Measurements from ENCODE around the gene SLC34A3. TPM values are rescaled to one million over a fixed set of nuclear protein-coding genes. Genes with fewer than 3 reads are reported as not detected.

SLC34A3 gene
- total RNA-seq, 1 experiment from 2014 or later, result 0.13 TPM

DNA sequence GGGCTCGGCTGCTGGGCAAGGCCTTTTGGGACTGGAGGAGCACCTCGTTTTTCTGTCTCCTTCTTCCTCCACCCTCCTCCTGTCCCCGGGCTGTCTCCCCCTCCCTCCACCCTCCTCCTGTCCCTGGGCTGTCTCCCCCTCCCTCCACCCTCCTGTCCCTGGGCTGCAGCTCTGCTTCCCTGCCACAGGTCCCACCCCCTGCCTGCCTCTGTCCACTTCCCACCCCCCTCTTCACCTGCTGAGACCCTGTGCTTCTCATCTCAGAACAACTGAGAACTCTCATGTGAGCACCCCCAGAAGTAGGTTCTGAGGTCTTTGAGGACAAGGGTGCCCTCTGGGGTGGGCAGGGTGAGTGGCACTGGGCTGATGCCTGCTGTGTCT is 41.0 kb downstream of the SLC34A3 start (continued):
- TF ChIP-seq STAT6 (CRISPR knock-in tag; conservative IDR thresholded peaks at IDR 0.05; ENCODE audit: low read depth) (no peak), IRF1 (CRISPR knock-in tag; IDR thresholded peaks at IDR 0.05) (no peak), ZNF317 (CRISPR knock-in tag; IDR thresholded peaks at IDR 0.05; ENCODE audit: borderline replicate concordance, low read depth) (no peak), SMAD3 (CRISPR knock-in tag; IDR thresholded peaks at IDR 0.05; ENCODE audit: borderline replicate concordance) (no peak)
- TF ChIP-seq, protein P1, sequence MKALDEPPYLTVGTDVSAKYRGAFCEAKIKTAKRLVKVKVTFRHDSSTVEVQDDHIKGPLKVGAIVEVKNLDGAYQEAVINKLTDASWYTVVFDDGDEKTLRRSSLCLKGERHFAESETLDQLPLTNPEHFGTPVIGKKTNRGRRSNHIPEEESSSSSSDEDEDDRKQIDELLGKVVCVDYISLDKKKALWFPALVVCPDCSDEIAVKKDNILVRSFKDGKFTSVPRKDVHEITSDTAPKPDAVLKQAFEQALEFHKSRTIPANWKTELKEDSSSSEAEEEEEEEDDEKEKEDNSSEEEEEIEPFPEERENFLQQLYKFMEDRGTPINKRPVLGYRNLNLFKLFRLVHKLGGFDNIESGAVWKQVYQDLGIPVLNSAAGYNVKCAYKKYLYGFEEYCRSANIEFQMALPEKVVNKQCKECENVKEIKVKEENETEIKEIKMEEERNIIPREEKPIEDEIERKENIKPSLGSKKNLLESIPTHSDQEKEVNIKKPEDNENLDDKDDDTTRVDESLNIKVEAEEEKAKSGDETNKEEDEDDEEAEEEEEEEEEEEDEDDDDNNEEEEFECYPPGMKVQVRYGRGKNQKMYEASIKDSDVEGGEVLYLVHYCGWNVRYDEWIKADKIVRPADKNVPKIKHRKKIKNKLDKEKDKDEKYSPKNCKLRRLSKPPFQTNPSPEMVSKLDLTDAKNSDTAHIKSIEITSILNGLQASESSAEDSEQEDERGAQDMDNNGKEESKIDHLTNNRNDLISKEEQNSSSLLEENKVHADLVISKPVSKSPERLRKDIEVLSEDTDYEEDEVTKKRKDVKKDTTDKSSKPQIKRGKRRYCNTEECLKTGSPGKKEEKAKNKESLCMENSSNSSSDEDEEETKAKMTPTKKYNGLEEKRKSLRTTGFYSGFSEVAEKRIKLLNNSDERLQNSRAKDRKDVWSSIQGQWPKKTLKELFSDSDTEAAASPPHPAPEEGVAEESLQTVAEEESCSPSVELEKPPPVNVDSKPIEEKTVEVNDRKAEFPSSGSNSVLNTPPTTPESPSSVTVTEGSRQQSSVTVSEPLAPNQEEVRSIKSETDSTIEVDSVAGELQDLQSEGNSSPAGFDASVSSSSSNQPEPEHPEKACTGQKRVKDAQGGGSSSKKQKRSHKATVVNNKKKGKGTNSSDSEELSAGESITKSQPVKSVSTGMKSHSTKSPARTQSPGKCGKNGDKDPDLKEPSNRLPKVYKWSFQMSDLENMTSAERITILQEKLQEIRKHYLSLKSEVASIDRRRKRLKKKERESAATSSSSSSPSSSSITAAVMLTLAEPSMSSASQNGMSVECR (CRISPR knock-in tag; IDR thresholded peaks at IDR 0.05; ENCODE audit: borderline replicate concordance), result no peak
- TF ChIP-seq, protein P2, sequence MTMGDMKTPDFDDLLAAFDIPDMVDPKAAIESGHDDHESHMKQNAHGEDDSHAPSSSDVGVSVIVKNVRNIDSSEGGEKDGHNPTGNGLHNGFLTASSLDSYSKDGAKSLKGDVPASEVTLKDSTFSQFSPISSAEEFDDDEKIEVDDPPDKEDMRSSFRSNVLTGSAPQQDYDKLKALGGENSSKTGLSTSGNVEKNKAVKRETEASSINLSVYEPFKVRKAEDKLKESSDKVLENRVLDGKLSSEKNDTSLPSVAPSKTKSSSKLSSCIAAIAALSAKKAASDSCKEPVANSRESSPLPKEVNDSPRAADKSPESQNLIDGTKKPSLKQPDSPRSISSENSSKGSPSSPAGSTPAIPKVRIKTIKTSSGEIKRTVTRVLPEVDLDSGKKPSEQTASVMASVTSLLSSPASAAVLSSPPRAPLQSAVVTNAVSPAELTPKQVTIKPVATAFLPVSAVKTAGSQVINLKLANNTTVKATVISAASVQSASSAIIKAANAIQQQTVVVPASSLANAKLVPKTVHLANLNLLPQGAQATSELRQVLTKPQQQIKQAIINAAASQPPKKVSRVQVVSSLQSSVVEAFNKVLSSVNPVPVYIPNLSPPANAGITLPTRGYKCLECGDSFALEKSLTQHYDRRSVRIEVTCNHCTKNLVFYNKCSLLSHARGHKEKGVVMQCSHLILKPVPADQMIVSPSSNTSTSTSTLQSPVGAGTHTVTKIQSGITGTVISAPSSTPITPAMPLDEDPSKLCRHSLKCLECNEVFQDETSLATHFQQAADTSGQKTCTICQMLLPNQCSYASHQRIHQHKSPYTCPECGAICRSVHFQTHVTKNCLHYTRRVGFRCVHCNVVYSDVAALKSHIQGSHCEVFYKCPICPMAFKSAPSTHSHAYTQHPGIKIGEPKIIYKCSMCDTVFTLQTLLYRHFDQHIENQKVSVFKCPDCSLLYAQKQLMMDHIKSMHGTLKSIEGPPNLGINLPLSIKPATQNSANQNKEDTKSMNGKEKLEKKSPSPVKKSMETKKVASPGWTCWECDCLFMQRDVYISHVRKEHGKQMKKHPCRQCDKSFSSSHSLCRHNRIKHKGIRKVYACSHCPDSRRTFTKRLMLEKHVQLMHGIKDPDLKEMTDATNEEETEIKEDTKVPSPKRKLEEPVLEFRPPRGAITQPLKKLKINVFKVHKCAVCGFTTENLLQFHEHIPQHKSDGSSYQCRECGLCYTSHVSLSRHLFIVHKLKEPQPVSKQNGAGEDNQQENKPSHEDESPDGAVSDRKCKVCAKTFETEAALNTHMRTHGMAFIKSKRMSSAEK (CRISPR knock-in tag; IDR thresholded peaks at IDR 0.05; ENCODE audit: borderline replicate concordance), result no peak

DNA sequence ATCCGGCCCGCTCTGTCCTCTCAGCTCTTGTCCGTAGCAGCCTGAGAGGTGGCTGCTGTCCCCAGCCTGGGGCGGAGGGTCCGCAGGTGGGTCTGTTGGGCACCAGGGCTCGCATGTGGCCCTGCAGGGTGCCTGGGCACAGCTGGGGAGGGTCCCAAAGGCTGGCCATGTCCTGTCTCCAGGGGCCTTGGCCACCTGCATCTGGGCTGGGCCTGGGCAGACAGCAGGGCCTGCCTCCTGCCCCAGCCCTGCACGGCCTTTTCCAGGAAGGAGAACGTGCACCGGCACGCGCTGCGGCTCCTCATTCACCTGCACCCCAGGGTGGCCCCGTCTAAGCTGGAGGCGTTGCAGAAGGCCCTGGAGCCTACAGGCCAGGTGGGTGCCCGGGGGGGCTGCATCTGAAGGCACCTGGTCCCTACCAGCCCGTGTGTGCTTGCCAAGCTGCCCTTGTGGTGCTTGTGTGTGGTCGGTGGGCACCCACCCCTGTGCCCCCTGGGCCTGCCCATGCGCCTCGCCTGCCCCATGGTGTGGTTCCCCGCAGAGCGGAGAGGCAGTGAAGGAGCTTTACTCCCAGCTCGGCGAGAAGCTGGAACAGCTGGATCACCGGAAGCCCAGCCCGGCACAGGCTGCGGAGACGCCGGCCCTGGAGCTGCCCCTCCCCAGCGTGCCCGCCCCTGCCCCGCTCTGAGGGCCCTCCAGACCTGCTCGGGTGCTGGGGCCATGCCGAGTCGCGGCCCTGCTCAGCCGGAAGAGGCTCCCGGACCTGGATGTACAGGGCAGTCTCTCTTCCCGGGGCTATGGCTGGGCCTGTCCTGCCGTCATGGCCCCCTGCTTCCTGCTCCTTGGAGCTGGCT is 41.8 kb downstream of the SLC34A3 start:
- Mint-ChIP-seq H3K36me3 (peaks cover 19% of the 10 kb centered on the region), H3K27me3 (ENCODE audit: low read depth) (no peaks in the 10 kb centered on the region), H3K9me3 (no peaks in the 10 kb centered on the region), H3K4me3 (no peak overlapping the region), H3K4me1 (peaks cover 25% of the 10 kb centered on the region), H3K27ac (no peak overlapping the region)
- DNase-seq (ENCODE audit: low spot score) (no peak), ATAC-seq (no peak)
- ChIA-PET CTCF (interaction anchor here (0.9 to 4.4 kb wide), 7 partner anchors 9 to 38 kb away, joined by 3 to 28 read pairs (median 3); partner anchors contain the start of gene NRARP), POLR2A (interaction anchor here (0.6 to 1.1 kb wide), 2 partner anchors 14 to 32 kb away, joined by 3 to 4 read pairs; partner anchors contain the start of gene TUBB4B)
- TF ChIP-seq, protein P3, sequence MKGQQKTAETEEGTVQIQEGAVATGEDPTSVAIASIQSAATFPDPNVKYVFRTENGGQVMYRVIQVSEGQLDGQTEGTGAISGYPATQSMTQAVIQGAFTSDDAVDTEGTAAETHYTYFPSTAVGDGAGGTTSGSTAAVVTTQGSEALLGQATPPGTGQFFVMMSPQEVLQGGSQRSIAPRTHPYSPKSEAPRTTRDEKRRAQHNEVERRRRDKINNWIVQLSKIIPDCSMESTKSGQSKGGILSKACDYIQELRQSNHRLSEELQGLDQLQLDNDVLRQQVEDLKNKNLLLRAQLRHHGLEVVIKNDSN (CRISPR knock-in tag; IDR thresholded peaks at IDR 0.05), result no peak
- TF ChIP-seq, protein P4, sequence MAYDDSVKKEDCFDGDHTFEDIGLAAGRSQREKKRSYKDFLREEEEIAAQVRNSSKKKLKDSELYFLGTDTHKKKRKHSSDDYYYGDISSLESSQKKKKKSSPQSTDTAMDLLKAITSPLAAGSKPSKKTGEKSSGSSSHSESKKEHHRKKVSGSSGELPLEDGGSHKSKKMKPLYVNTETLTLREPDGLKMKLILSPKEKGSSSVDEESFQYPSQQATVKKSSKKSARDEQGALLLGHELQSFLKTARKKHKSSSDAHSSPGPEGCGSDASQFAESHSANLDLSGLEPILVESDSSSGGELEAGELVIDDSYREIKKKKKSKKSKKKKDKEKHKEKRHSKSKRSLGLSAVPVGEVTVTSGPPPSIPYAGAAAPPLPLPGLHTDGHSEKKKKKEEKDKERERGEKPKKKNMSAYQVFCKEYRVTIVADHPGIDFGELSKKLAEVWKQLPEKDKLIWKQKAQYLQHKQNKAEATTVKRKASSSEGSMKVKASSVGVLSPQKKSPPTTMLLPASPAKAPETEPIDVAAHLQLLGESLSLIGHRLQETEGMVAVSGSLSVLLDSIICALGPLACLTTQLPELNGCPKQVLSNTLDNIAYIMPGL (CRISPR knock-in tag; IDR thresholded peaks at IDR 0.05), result no peak
- TF ChIP-seq, protein P5, sequence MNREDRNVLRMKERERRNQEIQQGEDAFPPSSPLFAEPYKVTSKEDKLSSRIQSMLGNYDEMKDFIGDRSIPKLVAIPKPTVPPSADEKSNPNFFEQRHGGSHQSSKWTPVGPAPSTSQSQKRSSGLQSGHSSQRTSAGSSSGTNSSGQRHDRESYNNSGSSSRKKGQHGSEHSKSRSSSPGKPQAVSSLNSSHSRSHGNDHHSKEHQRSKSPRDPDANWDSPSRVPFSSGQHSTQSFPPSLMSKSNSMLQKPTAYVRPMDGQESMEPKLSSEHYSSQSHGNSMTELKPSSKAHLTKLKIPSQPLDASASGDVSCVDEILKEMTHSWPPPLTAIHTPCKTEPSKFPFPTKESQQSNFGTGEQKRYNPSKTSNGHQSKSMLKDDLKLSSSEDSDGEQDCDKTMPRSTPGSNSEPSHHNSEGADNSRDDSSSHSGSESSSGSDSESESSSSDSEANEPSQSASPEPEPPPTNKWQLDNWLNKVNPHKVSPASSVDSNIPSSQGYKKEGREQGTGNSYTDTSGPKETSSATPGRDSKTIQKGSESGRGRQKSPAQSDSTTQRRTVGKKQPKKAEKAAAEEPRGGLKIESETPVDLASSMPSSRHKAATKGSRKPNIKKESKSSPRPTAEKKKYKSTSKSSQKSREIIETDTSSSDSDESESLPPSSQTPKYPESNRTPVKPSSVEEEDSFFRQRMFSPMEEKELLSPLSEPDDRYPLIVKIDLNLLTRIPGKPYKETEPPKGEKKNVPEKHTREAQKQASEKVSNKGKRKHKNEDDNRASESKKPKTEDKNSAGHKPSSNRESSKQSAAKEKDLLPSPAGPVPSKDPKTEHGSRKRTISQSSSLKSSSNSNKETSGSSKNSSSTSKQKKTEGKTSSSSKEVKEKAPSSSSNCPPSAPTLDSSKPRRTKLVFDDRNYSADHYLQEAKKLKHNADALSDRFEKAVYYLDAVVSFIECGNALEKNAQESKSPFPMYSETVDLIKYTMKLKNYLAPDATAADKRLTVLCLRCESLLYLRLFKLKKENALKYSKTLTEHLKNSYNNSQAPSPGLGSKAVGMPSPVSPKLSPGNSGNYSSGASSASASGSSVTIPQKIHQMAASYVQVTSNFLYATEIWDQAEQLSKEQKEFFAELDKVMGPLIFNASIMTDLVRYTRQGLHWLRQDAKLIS (CRISPR knock-in tag; IDR thresholded peaks at IDR 0.05; ENCODE audit: borderline replicate concordance), result no peak
- TF ChIP-seq, protein P6, sequence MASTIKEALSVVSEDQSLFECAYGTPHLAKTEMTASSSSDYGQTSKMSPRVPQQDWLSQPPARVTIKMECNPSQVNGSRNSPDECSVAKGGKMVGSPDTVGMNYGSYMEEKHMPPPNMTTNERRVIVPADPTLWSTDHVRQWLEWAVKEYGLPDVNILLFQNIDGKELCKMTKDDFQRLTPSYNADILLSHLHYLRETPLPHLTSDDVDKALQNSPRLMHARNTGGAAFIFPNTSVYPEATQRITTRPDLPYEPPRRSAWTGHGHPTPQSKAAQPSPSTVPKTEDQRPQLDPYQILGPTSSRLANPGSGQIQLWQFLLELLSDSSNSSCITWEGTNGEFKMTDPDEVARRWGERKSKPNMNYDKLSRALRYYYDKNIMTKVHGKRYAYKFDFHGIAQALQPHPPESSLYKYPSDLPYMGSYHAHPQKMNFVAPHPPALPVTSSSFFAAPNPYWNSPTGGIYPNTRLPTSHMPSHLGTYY (CRISPR knock-in tag; IDR thresholded peaks at IDR 0.05), result no peak
- TF ChIP-seq ETV6 (CRISPR knock-in tag; IDR thresholded peaks at IDR 0.05), result no peak

Measured in WTC11 (cell line).